ENCODE data around the gene PBX3. TPM values are rescaled to one million over a fixed set of nuclear protein-coding genes. Genes with fewer than 3 reads are reported as not detected.
A peak's percentile ranks its signal among the peaks of the same experiment; 100 is the strongest.
"Not testable (repeated sequence)": the region's sequence is repeated elsewhere in the genome, so short reads cannot be mapped to it uniquely, and the experiment has no call there.

The PBX3 gene
- total RNA-seq, 2 donors from 2014 or later = 37.5 to 46.1 TPM

DNA sequence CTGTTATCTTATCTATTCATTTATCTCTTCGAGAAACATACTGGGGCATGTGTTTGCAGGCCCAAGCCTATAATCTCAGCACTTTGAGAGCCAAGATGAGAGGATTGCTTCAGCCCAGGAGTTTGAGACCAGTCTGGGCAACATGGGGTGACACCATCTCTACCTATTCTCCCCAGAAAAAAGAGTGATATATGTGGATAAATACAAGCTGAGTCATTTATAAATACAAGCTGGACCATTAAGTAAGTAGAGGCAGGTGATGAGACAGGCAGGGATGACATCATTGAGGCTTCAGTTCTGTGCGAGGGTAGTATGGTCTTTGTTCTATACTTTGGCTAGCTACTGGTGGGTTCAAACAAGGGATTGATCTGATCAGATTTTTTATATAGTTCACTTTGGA lies 25.6 kb downstream of the PBX3 start:
- H3K4me3 ChIP-seq (ENCODE audit: low read length) = no peak overlapping the region
- H3K4me1 ChIP-seq (ENCODE audit: control insufficient read depth, insufficient read depth, low read length) = no peaks in the 10 kb centered on the region
- WGBS, 2 experiments (ENCODE audit: insufficient coverage in 1 of 2, insufficient read length in 1 of 2) = 91 to 94% methylated on average over 1 to 2 of the region's 2 CpGs
- H3K27me3 ChIP-seq (ENCODE audit: control insufficient read depth, insufficient read depth, low read length, poor library complexity, severe bottlenecking) = no peaks in the 10 kb centered on the region
- Mint-ChIP-seq H3K9me3 (no peaks in the 10 kb centered on the region), H3K27me3 (ENCODE audit: insufficient read depth) (no peaks in the 10 kb centered on the region), H3K4me3 (no peak overlapping the region), H3K27ac (peak overlapping the region; percentile 10), H3K4me1 (peaks cover 21% of the 10 kb centered on the region), H3K36me3 (ENCODE audit: low read depth) (peaks cover 13% of the 10 kb centered on the region)
- H3K36me3 ChIP-seq (ENCODE audit: control insufficient read depth, insufficient read depth, low read length) = peaks cover 14% of the 10 kb centered on the region
- no peak for TF ChIP-seq CTCF (conservative IDR thresholded peaks at IDR 0.05)
- DNase-seq = no peak
- H3K9ac ChIP-seq (ENCODE audit: extremely low read depth, low read length, poor library complexity, severe bottlenecking) = no peak overlapping the region
- no peak overlapping the region for H3K27ac ChIP-seq (ENCODE audit: low read depth, low read length)
- H3K9me3 ChIP-seq (ENCODE audit: control insufficient read depth, low read length) = peaks cover 4% of the 10 kb centered on the region

GRCh38 chr9:125774106-125774505 lies 26.9 kb downstream of the PBX3 start:
- TF ChIP-seq CTCF (conservative IDR thresholded peaks at IDR 0.05) = no peak
- no peak overlapping the region for H3K4me3 ChIP-seq (ENCODE audit: low read length)
- no peak overlapping the region for H3K4me3 Mint-ChIP-seq
- H3K9me3 Mint-ChIP-seq = no peaks in the 10 kb centered on the region
- peaks cover 4% of the 10 kb centered on the region for H3K9me3 ChIP-seq (ENCODE audit: control insufficient read depth, low read length)
- H3K9ac ChIP-seq (ENCODE audit: extremely low read depth, low read length, poor library complexity, severe bottlenecking) = no peak overlapping the region
- H3K27me3 ChIP-seq (ENCODE audit: control insufficient read depth, insufficient read depth, low read length, poor library complexity, severe bottlenecking) = no peaks in the 10 kb centered on the region
- H3K36me3 ChIP-seq (ENCODE audit: control insufficient read depth, insufficient read depth, low read length) = peaks cover 19% of the 10 kb centered on the region
- peaks cover 13% of the 10 kb centered on the region for H3K36me3 Mint-ChIP-seq (ENCODE audit: low read depth)
- no peaks in the 10 kb centered on the region for H3K4me1 ChIP-seq (ENCODE audit: control insufficient read depth, insufficient read depth, low read length)
- WGBS, 2 experiments (ENCODE audit: insufficient coverage in 1 of 2, insufficient read length in 1 of 2) = 100% methylated on average over 3 to 4 of the region's 4 CpGs
- H3K27ac Mint-ChIP-seq = no peak overlapping the region
- peaks cover 19% of the 10 kb centered on the region for H3K4me1 Mint-ChIP-seq
- H3K27me3 Mint-ChIP-seq (ENCODE audit: insufficient read depth) = no peaks in the 10 kb centered on the region
- DNase-seq = no peak
- H3K27ac ChIP-seq (ENCODE audit: low read depth, low read length) = no peak overlapping the region

- H3K4me1 ChIP-seq (ENCODE audit: control insufficient read depth, insufficient read depth, low read length); H3K27me3 ChIP-seq (ENCODE audit: control insufficient read depth, insufficient read depth, low read length, poor library complexity, severe bottlenecking); H3K9ac ChIP-seq (ENCODE audit: extremely low read depth, low read length, poor library complexity, severe bottlenecking); H3K9me3 ChIP-seq (ENCODE audit: control insufficient read depth, low read length); H3K27me3 Mint-ChIP-seq (ENCODE audit: insufficient read depth); H3K27ac ChIP-seq (ENCODE audit: low read depth, low read length); DNase-seq; H3K27ac Mint-ChIP-seq; H3K4me3 Mint-ChIP-seq; H3K4me3 ChIP-seq (ENCODE audit: low read length): not testable (repeated sequence)
- H3K4me1 Mint-ChIP-seq = peaks cover 13% of the 10 kb centered on the region
- H3K9me3 Mint-ChIP-seq = peaks cover 10% of the 10 kb centered on the region
- peaks cover 22% of the 10 kb centered on the region for H3K36me3 ChIP-seq (ENCODE audit: control insufficient read depth, insufficient read depth, low read length)
- 94 to 98% methylated on average over 3 to 4 of the region's 4 CpGs for WGBS, 2 experiments (ENCODE audit: insufficient coverage in 1 of 2, insufficient read length in 1 of 2)
- peaks cover 18% of the 10 kb centered on the region for H3K36me3 Mint-ChIP-seq (ENCODE audit: low read depth)
These were observed 29.6 kb downstream of the PBX3 start for GRCh38 chr9:125776789-125777188.

DNA sequence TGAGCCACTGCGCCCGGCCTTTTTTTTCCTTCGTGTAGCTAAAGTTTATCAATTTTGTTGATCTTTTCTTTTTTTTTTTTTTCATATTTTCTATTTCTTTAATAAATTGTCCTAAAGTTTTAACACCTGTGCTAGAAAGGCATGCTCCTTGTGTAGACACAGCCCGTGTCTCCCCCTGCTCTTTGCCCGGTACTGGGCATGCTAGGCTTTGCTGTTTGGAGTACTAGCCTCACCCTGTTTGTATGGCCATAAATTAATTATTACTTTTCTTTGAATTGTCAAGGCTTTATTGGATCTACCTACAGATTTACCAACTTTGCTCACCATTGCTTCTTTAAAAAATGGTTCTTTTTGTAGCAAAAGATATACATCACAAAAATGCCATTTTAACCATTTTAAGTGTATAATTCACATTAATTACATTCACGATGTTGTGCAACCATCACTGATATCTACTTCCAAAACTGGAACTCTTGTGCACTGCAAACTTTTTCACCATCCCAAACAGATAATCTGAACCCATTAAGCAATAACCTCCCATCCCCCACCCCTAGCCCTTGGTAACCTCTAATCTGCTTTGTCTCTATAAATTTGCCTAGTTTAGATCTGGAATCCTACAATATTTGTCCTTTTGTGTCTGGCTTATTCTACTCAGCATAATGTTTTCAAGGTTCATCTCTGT lies 31.5 kb downstream of the PBX3 start:
- H3K9me3 Mint-ChIP-seq = peaks cover 27% of the 10 kb centered on the region
- H3K4me1 Mint-ChIP-seq; H3K4me3 Mint-ChIP-seq; H3K27ac ChIP-seq (ENCODE audit: low read depth, low read length); H3K4me1 ChIP-seq (ENCODE audit: control insufficient read depth, insufficient read depth, low read length); H3K27me3 ChIP-seq (ENCODE audit: control insufficient read depth, insufficient read depth, low read length, poor library complexity, severe bottlenecking); H3K4me3 ChIP-seq (ENCODE audit: low read length); H3K27ac Mint-ChIP-seq; H3K9ac ChIP-seq (ENCODE audit: extremely low read depth, low read length, poor library complexity, severe bottlenecking); H3K27me3 Mint-ChIP-seq (ENCODE audit: insufficient read depth); DNase-seq: not testable (repeated sequence)
- peaks cover 23% of the 10 kb centered on the region for H3K36me3 ChIP-seq (ENCODE audit: control insufficient read depth, insufficient read depth, low read length)
- peaks cover 27% of the 10 kb centered on the region for H3K9me3 ChIP-seq (ENCODE audit: control insufficient read depth, low read length)
- 20% methylated on average over 1 of the region's 6 CpGs; no CpG with 5 or more reads in 1 of the 2 experiments for WGBS, 2 experiments (ENCODE audit: insufficient coverage in 1 of 2, insufficient read length in 1 of 2)
- peaks cover 36% of the 10 kb centered on the region for H3K36me3 Mint-ChIP-seq (ENCODE audit: low read depth)

DNA sequence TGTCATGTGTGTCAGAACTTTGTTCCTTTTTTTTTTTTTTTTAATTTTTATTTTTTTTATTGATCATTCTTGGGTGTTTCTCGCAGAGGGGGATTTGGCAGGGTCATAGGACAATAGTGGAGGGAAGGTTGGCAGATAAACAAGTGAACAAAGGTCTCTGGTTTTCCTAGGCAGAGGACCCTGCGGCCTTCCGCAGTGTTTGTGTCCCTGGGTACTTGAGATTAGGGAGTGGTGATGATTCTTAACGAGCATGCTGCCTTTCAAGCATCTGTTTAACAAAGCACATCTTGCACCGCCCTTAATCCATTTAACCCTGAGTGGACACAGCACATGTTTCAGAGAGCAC lies 32.0 kb downstream of the PBX3 start:
- H3K27me3 ChIP-seq (ENCODE audit: control insufficient read depth, insufficient read depth, low read length, poor library complexity, severe bottlenecking); H3K27ac ChIP-seq (ENCODE audit: low read depth, low read length); H3K4me3 Mint-ChIP-seq; H3K27me3 Mint-ChIP-seq (ENCODE audit: insufficient read depth); H3K4me1 ChIP-seq (ENCODE audit: control insufficient read depth, insufficient read depth, low read length); H3K4me1 Mint-ChIP-seq; H3K9ac ChIP-seq (ENCODE audit: extremely low read depth, low read length, poor library complexity, severe bottlenecking); DNase-seq; H3K27ac Mint-ChIP-seq; H3K4me3 ChIP-seq (ENCODE audit: low read length): not testable (repeated sequence)
- H3K9me3 ChIP-seq (ENCODE audit: control insufficient read depth, low read length) = peaks cover 28% of the 10 kb centered on the region
- Mint-ChIP-seq H3K9me3 (peaks cover 27% of the 10 kb centered on the region), H3K36me3 (ENCODE audit: low read depth) (peaks cover 33% of the 10 kb centered on the region)
- H3K36me3 ChIP-seq (ENCODE audit: control insufficient read depth, insufficient read depth, low read length) = peaks cover 23% of the 10 kb centered on the region
- no CpG with 5 or more reads among the region's 5 CpGs for WGBS, 2 experiments (ENCODE audit: insufficient coverage in 1 of 2, insufficient read length in 1 of 2)
